Measurements from ENCODE around the gene CDC20.

CDC20 gene

DNA sequence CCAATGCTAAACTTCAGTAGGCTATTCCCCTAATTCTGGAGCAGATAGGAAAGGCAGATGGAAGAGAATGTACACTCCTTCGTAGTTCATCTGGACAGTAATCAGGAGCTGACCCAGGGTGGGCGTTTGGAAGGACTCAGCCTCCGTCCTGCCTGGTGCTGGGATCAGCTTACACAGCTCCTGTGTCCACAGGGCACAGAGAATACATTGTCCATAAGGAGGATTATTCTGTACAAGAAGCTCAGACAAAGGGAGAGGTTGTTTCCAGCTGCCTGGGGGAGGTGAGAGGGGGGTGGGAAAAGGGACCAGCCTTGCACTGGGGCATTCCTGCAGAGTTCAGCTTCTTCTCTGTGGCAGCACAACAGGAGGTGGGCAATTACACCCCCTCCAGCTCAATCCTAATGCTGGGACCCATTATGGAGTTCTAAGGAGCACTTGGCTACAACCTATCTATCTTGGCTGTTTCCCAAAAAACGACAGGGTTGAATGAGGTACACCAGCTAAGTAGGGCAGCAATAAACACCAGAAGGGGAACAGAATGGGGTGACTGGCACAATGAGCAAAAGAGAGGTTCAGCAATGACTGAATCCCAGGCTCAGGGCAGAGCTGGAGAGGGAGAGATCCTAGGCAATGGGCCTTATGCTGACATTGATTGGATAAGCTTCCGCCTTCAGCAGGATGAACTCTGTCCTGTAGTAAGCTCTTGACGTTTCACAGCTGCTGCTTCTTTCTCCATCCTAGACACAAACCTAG is 23.4 kb downstream of the CDC20 start:
- no peaks in the 10 kb centered on the region for H3K4me1 ChIP-seq (ENCODE audit: control insufficient read depth, insufficient read depth, low read length)
- no peaks in the 10 kb centered on the region for H3K27me3 ChIP-seq (ENCODE audit: control insufficient read depth, insufficient read depth, low read length, poor library complexity, severe bottlenecking)
- H3K9me3 ChIP-seq (ENCODE audit: control insufficient read depth, low read length) = no peaks in the 10 kb centered on the region
- H3K4me3 ChIP-seq (ENCODE audit: insufficient read depth, low read depth, low read length) = no peak overlapping the region
- 82 to 91% methylated on average over 6 of the region's 6 CpGs for WGBS, 2 experiments
- peak overlapping the region; percentile 63 for H3K27ac ChIP-seq (ENCODE audit: insufficient read depth, low read depth, low read length, poor library complexity, severe bottlenecking)
- peaks cover 28% of the 10 kb centered on the region for H3K36me3 ChIP-seq (ENCODE audit: control insufficient read depth, insufficient read depth, low read length)

DNA sequence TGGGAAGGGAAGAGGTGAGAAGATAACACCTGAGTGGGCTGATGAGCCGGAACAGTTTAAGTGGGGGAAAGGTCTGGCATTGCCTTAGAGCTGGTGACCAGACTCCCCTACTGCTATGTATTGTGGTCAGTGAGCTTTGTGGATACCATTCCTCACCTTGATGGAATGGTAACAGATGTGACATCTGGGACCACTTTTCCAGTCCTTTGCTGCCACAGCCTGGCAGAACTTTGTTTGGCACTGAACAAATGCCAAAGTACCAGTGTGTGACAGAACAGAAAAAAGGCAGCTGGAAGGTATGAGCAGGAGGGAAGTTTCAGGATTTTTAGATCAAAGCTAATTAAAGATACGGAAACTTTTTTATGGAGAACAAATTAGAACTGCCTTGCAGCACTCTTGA is 24.7 kb downstream of the CDC20 start:
- Histone ChIP-seq H3K36me3 (ENCODE audit: control insufficient read depth, insufficient read depth, low read length) (peaks cover 28% of the 10 kb centered on the region), H3K9me3 (ENCODE audit: control insufficient read depth, low read length) (no peaks in the 10 kb centered on the region), H3K4me1 (ENCODE audit: control insufficient read depth, insufficient read depth, low read length) (peaks cover 5% of the 10 kb centered on the region), H3K4me3 (ENCODE audit: insufficient read depth, low read depth, low read length) (no peak overlapping the region), H3K27ac (ENCODE audit: insufficient read depth, low read depth, low read length, poor library complexity, severe bottlenecking) (no peak overlapping the region), H3K27me3 (ENCODE audit: control insufficient read depth, insufficient read depth, low read length, poor library complexity, severe bottlenecking) (no peaks in the 10 kb centered on the region)
- WGBS, 2 experiments = 96% methylated on average over 2 of the region's 2 CpGs

- Histone ChIP-seq H3K9me3 (ENCODE audit: control insufficient read depth, low read length) (no peaks in the 10 kb centered on the region), H3K4me3 (ENCODE audit: insufficient read depth, low read depth, low read length) (no peak overlapping the region), H3K4me1 (ENCODE audit: control insufficient read depth, insufficient read depth, low read length) (peaks cover 10% of the 10 kb centered on the region), H3K27ac (ENCODE audit: insufficient read depth, low read depth, low read length, poor library complexity, severe bottlenecking) (no peak overlapping the region), H3K36me3 (ENCODE audit: control insufficient read depth, insufficient read depth, low read length) (peaks cover 28% of the 10 kb centered on the region), H3K27me3 (ENCODE audit: control insufficient read depth, insufficient read depth, low read length, poor library complexity, severe bottlenecking) (no peaks in the 10 kb centered on the region)
- WGBS, 2 experiments = 96% methylated on average over 6 of the region's 6 CpGs
Measured at GRCh38 chr1:43386676-43387075, 27.9 kb downstream of the CDC20 start.

- WGBS, 2 experiments = 86 to 87% methylated on average over 4 of the region's 4 CpGs
- Histone ChIP-seq H3K27ac (ENCODE audit: insufficient read depth, low read depth, low read length, poor library complexity, severe bottlenecking) (no peak overlapping the region), H3K4me3 (ENCODE audit: insufficient read depth, low read depth, low read length) (no peak overlapping the region), H3K9me3 (ENCODE audit: control insufficient read depth, low read length) (no peaks in the 10 kb centered on the region), H3K36me3 (ENCODE audit: control insufficient read depth, insufficient read depth, low read length) (peaks cover 28% of the 10 kb centered on the region), H3K27me3 (ENCODE audit: control insufficient read depth, insufficient read depth, low read length, poor library complexity, severe bottlenecking) (no peaks in the 10 kb centered on the region), H3K4me1 (ENCODE audit: control insufficient read depth, insufficient read depth, low read length) (peaks cover 10% of the 10 kb centered on the region)
Measured at GRCh38 chr1:43387976-43388599, 29.3 kb downstream of the CDC20 start.

DNA sequence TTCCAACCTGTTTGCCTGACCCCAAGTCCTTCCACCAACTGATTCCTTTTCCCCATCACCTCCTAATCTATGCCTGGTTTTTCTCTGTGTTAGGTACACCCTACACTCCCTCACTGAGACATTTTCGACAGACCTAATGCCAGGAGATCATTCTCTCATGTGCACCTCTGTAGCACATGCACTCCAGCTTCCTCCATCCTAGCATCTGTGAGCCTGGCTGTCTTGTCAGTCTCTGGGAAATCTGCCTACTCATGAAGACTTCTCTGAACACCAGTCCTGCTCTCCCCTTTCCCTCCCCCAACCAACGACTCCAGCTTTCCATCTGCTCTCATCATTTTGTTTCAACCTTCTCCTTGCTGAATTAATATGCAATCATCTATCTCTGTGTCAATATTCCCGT is 29.8 kb downstream of the CDC20 start:
- 80 to 82% methylated on average over 3 of the region's 3 CpGs for WGBS, 2 experiments
- H3K27ac ChIP-seq (ENCODE audit: insufficient read depth, low read depth, low read length, poor library complexity, severe bottlenecking) = no peak overlapping the region
- H3K27me3 ChIP-seq (ENCODE audit: control insufficient read depth, insufficient read depth, low read length, poor library complexity, severe bottlenecking) = no peaks in the 10 kb centered on the region
- peaks cover 27% of the 10 kb centered on the region for H3K36me3 ChIP-seq (ENCODE audit: control insufficient read depth, insufficient read depth, low read length)
- H3K9me3 ChIP-seq (ENCODE audit: control insufficient read depth, low read length) = no peaks in the 10 kb centered on the region
- peaks cover 10% of the 10 kb centered on the region for H3K4me1 ChIP-seq (ENCODE audit: control insufficient read depth, insufficient read depth, low read length)
- peak overlapping the region; percentile 66 for H3K4me3 ChIP-seq (ENCODE audit: insufficient read depth, low read depth, low read length)

GRCh38 chr1:43389326-43390313 is 30.8 kb downstream of the CDC20 start, which contains the start of the genes MED8 and SZT2:
Gene MED8 (minus strand): TSS chr1:43389800. CDS start chr1:43389764, 36 bp downstream.
Gene SZT2 (plus strand): TSS chr1:43389899. CDS start chr1:43389969, 70 bp downstream.
- Histone ChIP-seq H3K9me3 (ENCODE audit: control insufficient read depth, low read length) (no peaks in the 10 kb centered on the region), H3K4me3 (ENCODE audit: insufficient read depth, low read depth, low read length) (peak within 1 kb of the TSS; percentile 66), H3K36me3 (ENCODE audit: control insufficient read depth, insufficient read depth, low read length) (peaks cover 23% of the 10 kb centered on the region), H3K27ac (ENCODE audit: insufficient read depth, low read depth, low read length, poor library complexity, severe bottlenecking) (peak within 1 kb of the TSS; percentile 58), H3K4me1 (ENCODE audit: control insufficient read depth, insufficient read depth, low read length) (peaks cover 10% of the 10 kb centered on the region), H3K27me3 (ENCODE audit: control insufficient read depth, insufficient read depth, low read length, poor library complexity, severe bottlenecking) (no peaks in the 10 kb centered on the region)
- 0 to 1% methylated on average over 65 of the region's 65 CpGs for WGBS, 2 experiments

DNA sequence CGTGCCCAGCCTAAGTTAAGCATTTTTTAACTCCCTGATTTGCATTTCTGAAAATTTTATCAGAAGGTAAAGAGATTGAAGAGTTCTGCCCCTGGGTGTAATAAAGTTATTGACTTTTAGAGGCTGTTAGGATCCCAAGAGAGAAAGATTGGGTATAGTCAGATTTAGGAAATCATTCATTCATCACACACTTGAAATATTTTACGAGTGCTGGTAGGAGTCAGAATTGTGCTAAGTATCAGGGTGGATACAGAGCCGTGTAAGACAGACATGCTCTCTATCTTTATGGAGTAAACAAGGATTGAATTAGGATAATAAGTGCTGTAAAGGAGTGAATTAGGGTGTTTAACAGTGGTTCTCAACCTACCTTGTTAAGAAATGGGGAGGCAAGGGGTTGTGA is 33.9 kb downstream of the CDC20 start:
- no peak overlapping the region for H3K4me3 ChIP-seq (ENCODE audit: insufficient read depth, low read depth, low read length)
- no peaks in the 10 kb centered on the region for H3K27me3 ChIP-seq (ENCODE audit: control insufficient read depth, insufficient read depth, low read length, poor library complexity, severe bottlenecking)
- WGBS, 2 experiments = 93 to 98% methylated on average over 3 of the region's 3 CpGs
- no peaks in the 10 kb centered on the region for H3K9me3 ChIP-seq (ENCODE audit: control insufficient read depth, low read length)
- H3K4me1 ChIP-seq (ENCODE audit: control insufficient read depth, insufficient read depth, low read length) = peaks cover 10% of the 10 kb centered on the region
- H3K36me3 ChIP-seq (ENCODE audit: control insufficient read depth, insufficient read depth, low read length) = no peaks in the 10 kb centered on the region
- H3K27ac ChIP-seq (ENCODE audit: insufficient read depth, low read depth, low read length, poor library complexity, severe bottlenecking) = no peak overlapping the region

GRCh38 chr1:43395523-43395922 is 36.7 kb downstream of the CDC20 start:
- Histone ChIP-seq H3K27me3 (ENCODE audit: control insufficient read depth, insufficient read depth, low read length, poor library complexity, severe bottlenecking) (no peaks in the 10 kb centered on the region), H3K27ac (ENCODE audit: insufficient read depth, low read depth, low read length, poor library complexity, severe bottlenecking) (no peak overlapping the region), H3K4me3 (ENCODE audit: insufficient read depth, low read depth, low read length) (no peak overlapping the region), H3K36me3 (ENCODE audit: control insufficient read depth, insufficient read depth, low read length) (no peaks in the 10 kb centered on the region), H3K9me3 (ENCODE audit: control insufficient read depth, low read length) (no peaks in the 10 kb centered on the region), H3K4me1 (ENCODE audit: control insufficient read depth, insufficient read depth, low read length) (no peaks in the 10 kb centered on the region)
- 91 to 93% methylated on average over 3 to 4 of the region's 4 CpGs for WGBS, 2 experiments

DNA sequence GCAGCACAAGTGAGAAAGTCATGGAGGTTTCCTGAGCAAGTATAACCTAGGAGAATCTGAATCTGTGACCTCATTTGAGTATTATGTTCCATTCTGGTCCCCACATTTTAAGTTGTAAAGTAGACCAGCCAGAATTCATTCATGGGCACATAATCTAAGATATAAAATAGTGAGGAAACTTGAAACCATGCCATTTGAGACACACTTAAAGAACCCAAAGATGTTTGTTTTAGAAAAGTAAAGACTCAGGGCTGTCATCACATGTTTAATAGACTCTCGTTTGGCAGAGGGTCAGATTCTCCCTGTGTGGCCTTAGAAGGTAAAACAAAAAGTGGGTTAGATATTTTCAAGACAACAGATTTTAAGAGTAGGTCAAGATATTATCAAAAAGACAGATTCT is 37.3 kb downstream of the CDC20 start:
- Histone ChIP-seq H3K9me3 (ENCODE audit: control insufficient read depth, low read length) (no peaks in the 10 kb centered on the region), H3K27me3 (ENCODE audit: control insufficient read depth, insufficient read depth, low read length, poor library complexity, severe bottlenecking) (no peaks in the 10 kb centered on the region), H3K27ac (ENCODE audit: insufficient read depth, low read depth, low read length, poor library complexity, severe bottlenecking) (no peak overlapping the region), H3K36me3 (ENCODE audit: control insufficient read depth, insufficient read depth, low read length) (no peaks in the 10 kb centered on the region), H3K4me1 (ENCODE audit: control insufficient read depth, insufficient read depth, low read length) (no peaks in the 10 kb centered on the region), H3K4me3 (ENCODE audit: insufficient read depth, low read depth, low read length) (no peak overlapping the region)
- 77 to 100% methylated on average over 1 of the region's 1 CpG for WGBS, 2 experiments

DNA sequence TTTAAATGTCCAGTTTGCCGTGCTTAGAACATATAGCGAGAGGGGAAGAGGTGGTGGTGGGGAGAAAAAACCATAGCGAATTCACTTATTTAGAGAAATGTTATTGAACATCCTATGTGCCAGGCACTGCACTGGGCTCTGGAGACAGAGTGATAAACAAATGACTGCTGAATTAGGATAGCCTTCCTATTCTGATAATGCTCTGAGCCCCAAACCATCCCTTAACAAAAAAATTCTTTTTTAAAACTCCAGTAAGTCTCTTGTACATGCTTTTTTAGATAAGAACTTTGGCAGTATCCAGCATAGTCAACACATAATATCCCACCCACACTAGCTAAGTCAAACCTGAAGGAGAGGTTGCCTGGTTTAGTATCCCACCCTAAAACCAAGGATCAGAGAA is 39.4 kb downstream of the CDC20 start:
- no peaks in the 10 kb centered on the region for H3K9me3 ChIP-seq (ENCODE audit: control insufficient read depth, low read length)
- WGBS, 2 experiments = 95 to 97% methylated on average over 3 of the region's 3 CpGs

More for the DNA sequence above, 39.4 kb downstream of the CDC20 start:
- no peak overlapping the region for H3K27ac ChIP-seq (ENCODE audit: insufficient read depth, low read depth, low read length, poor library complexity, severe bottlenecking)
- no peak overlapping the region for H3K4me3 ChIP-seq (ENCODE audit: insufficient read depth, low read depth, low read length)
- no peaks in the 10 kb centered on the region for H3K27me3 ChIP-seq (ENCODE audit: control insufficient read depth, insufficient read depth, low read length, poor library complexity, severe bottlenecking)
- H3K36me3 ChIP-seq (ENCODE audit: control insufficient read depth, insufficient read depth, low read length) = no peaks in the 10 kb centered on the region
- H3K4me1 ChIP-seq (ENCODE audit: control insufficient read depth, insufficient read depth, low read length) = no peaks in the 10 kb centered on the region
